Spleen (tissue), 7 donors: Measurements from ENCODE around the gene DUS2.

Source experiments
- POLR2A ChIP-seq, 3 donors: fragments of 450-650 bp; IDR thresholded peaks; one replicate each; pipeline ENCODE4 v1.5.1; 2017; ENCODE audit warnings: antibody characterized with exemption in 3 of 3, mild to moderate bottlenecking in 1 of 3
- TF ChIP-seq, protein P1 (sequence below), 11 experiments: fragments of 200-600 bp in 7 of 11; fragments of 450-650 bp in 4 of 11; sonication (generic) in 4 of 11; IDR thresholded peaks in 8 of 11; conservative IDR thresholded peaks in 3 of 11; 1 replicate in 7 of 11; 2 replicates in 4 of 11; pipeline versions ENCODE4 v1.4.0 to v1.8.0; 2016 to 2021; ENCODE audit warnings: antibody characterized with exemption in 11 of 11, inconsistent platforms in 4 of 11, mild to moderate bottlenecking in 1 of 11
- donor health status: DM: no; HTN: no; CAD: no; lungs with moderate emphysema.
- donor health status: DM: no; HTN: no; CAD: no.
- donor health status: DM: no; HTN: no; CAD: no.

DNA sequence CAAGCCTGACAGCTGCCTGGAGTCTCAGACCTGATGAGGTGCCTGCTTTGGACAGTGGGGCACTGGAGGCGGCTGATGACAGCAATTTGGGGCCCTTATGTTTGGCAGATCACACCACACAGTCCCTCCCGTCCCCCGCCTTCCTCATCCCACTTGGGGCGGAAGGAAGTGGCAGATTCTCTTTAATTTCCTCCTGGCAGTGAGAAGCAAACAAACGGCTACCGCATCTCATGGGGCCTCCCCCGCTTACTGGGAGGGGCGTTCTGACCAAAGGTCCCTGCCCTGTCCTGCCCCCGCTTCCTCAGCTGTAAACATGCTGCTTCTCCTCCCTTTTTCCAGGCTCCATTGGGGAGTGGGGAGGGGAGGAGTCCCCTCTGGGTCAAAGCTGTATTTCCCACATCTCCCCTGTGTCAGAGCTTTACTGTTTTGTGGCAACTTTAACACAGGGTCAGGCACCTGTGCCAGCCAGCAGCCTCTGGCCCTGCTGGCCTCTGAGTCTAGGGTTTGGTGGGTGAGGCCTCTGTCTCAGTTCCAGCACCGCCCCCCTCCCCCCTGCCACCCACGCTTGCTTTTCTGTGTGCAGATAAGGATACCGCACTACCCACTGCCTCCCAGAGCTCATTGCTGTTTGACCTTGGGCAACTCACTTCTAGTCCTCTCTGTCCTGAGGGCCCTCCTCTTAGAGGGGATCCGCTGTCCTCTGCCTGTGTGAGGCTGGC, 56.7 kb downstream of the DUS2 start:
- TF ChIP-seq, protein P1, sequence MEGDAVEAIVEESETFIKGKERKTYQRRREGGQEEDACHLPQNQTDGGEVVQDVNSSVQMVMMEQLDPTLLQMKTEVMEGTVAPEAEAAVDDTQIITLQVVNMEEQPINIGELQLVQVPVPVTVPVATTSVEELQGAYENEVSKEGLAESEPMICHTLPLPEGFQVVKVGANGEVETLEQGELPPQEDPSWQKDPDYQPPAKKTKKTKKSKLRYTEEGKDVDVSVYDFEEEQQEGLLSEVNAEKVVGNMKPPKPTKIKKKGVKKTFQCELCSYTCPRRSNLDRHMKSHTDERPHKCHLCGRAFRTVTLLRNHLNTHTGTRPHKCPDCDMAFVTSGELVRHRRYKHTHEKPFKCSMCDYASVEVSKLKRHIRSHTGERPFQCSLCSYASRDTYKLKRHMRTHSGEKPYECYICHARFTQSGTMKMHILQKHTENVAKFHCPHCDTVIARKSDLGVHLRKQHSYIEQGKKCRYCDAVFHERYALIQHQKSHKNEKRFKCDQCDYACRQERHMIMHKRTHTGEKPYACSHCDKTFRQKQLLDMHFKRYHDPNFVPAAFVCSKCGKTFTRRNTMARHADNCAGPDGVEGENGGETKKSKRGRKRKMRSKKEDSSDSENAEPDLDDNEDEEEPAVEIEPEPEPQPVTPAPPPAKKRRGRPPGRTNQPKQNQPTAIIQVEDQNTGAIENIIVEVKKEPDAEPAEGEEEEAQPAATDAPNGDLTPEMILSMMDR (IDR thresholded peaks at IDR 0.05 in 8 of 11, conservative IDR thresholded peaks at IDR 0.05 in 3 of 11), result no peak
- TF ChIP-seq POLR2A (IDR thresholded peaks at IDR 0.05), result no peak
